GM19193 (cell line): ENCODE results near the gene AKR1B15.

Experiments
- POLR2A ChIP-seq: IDR thresholded peaks from 4 replicates; pipeline ENCODE4 v1.6.1; 2011; ENCODE audit not compliant: insufficient read depth, insufficient read length; ENCODE audit errors: extremely low read depth

The AKR1B15 gene

DNA sequence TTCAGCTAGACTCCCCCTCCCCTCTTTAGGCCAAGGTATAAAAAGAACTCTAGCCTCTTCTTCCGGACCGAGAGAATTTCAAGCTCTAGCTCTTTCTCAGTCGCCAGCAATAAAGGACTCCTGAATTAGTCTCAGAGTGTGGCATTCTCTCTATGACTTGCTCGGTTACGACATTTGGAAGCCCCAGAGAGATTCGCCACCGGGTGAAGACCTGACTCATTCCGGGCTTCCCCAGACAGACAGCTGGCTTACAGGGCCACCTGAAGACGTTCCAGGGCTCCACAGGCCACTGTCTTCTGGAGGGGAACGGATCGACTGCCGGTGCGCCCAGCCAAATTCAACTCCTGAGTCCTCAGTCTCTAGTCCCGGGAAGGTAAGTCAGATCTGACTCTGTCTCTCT is at the start of gene AKR1B15:
TSS of gene AKR1B15 (plus strand) at position 234 of the 400 bp plus-strand sequence. CDS start 15,510 bp downstream, outside the sequence.
- TF ChIP-seq POLR2A: no peak

DNA sequence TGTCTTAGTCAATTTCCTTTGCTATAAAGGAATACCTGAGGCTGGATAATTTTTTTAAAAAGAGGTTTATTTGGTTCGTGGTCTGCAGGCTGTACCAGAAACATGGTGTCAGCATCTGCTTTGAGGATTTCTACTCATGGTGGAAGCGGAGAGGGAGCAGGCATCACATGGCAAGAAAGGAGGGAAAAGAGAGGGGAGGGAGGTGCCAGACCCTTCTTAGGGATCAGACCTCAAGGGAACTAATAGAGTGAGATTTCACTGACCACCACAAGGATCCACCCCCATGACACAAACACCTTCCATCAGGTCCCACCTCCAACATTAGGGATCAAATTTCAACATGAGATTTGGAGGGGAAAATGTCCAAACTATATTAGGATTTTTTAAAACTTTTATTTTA is 48.5 kb upstream of the AKR1B15 start:
- no peak for TF ChIP-seq POLR2A

DNA sequence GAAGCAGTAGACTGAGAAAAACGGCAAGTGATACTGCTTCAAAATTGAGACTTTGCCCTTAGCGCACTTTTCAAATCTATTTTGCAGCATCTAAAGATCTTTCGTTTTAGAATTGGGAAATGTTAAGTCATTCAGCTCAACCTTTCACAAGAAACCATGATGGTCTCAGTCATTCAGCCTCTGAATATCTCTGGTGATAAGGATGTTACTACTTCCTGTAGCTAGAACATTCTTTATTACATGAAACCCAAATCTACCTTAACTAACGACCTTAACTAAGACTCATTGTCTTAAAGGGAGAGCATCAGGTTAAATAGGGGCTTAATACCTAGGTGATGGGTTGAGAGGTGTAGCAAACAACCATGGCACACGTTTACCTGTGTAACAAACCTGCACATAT is 47.9 kb upstream of the AKR1B15 start:
- no peak for TF ChIP-seq POLR2A

DNA sequence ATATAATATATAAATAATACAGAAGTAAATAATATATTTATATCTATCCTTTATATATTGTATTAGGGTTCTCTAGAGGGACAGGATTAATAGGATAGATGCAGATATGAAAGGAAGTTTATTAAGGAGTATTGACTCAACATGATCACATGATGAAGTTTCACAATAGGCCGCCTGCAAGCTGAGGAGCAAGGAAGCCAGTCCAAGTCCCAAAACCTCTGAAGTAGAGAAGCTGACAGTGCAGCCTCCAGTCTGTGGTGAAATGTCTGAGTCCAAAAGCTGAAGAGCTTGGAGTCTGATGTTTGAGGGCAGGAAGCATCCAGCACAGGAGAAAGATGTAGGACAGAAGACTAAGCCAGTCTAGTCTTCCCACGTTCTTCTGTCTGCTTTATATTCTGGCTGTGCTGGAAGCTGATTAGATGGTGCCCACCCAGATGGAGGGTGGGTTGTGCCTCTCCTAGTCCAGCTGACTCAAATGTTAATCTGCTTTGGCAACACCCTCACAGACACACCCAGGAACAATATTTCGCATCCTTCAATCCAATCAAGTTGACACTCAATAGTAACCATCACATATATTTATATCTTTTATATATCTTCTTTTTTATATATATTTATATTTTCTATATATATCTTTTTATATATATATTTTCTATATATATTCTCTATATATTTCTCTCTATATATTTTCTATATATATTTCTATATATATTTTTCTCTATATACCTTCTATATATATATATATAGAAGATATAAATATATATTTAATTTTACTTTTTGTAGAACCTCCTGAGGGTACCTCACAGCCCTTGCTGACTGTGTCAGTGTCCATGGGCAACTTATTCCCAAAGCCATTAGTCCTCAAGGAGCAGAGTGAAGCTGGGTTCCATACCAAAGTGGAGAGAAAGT is 46.2 kb upstream of the AKR1B15 start:
- TF ChIP-seq POLR2A: no peak

DNA sequence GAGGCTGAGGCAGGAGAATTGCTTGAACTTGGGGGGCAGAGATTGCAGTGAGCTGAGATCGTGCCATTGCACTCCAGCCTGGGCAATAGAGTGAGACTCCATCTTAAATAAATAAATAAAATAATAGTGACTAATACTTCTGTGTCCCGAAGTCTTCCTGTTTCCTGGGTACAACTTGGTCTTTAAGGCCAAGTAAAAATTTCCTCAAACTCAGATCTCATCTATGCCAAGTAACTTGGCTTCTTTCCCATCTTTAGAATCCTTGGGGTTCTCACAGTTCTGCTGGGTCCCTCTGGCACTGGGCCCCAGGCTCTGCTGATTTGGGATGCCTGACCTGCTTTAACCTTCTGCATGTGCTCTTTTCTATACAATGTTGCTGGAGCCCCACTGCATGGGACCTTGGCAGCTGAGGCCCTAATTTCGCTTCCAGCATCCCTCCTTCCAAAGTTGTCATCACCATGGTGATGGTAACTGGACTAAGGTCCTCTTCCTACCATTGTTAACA is 44.2 kb upstream of the AKR1B15 start:
- TF ChIP-seq POLR2A: no peak

DNA sequence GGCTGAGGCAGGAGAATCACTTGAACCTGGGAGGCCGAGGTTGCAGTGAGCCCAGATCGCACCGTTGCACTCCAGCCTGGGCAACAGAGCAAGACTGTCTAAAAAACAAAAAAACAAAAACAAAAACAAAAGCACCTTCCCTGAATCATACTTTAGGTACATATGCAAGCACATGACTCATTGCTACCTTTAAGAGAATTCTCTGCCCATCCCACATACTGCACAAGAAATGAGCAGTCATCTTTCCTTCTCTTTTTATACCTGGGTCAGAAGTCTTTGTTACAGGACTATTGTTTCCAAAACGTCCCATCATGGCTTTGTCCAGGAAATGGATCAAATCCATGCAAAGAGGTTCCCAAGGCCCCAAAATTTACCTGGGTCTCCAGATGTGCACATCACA is 43.1 kb upstream of the AKR1B15 start:
- no peak for TF ChIP-seq POLR2A

DNA sequence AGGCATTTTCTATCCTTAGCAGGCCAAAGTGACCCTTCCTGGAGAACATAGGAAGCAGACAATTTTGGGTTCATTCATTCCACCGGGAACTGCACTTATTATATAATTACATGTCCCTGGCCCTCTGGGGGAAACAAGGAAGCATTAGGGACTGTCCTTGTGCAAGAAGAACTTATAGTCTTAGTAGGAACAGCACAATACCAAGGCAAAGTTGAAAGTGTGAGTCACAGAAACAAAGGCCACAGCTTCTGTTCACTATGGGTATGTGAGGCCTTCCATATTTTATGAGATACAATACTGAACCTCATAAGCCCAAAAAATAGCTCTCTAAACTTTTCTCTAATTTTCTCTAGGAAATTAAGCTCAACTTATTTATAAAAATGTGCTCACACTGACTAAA is 39.9 kb upstream of the AKR1B15 start:
- TF ChIP-seq POLR2A: no peak

DNA sequence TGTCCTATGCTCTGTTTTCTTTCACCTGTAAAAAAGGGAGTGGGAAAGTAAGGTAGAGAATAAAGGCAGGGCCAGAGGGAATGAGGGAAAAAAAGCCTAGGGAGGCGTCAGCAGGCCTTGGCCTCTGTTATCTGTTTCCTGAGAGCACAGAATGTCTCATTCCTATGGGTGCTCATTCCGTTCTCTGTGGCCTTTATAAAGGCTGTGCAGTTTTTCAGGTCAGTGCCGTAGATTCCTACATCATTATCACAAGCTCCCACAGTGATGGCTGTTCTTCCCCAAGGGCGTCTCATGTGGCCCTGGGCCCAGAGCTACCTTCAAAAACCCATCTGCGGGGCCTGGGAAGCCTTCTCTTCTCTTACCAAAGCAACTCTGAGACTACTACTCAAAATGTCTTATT is 38.3 kb upstream of the AKR1B15 start:
- no peak for TF ChIP-seq POLR2A

DNA sequence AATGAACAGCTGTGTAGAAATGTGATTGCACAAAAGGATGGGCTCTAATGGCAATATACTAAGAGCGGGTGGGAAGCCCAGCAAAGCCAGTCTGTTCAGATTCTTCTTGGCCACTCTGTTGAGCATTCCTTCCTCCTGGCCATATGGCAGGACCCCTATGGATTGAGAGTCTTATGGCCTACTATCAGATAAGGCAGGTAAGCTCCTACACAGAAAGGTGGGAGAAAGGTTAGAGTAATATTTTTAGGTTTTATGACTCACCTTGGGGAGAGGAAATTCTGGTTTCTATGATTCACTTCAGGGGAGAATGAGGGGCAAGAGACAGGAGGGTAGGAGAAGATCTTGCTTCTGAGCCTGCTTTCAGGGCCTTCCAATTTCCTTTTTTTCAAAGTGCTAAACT is 36.6 kb upstream of the AKR1B15 start:
- no peak for TF ChIP-seq POLR2A

DNA sequence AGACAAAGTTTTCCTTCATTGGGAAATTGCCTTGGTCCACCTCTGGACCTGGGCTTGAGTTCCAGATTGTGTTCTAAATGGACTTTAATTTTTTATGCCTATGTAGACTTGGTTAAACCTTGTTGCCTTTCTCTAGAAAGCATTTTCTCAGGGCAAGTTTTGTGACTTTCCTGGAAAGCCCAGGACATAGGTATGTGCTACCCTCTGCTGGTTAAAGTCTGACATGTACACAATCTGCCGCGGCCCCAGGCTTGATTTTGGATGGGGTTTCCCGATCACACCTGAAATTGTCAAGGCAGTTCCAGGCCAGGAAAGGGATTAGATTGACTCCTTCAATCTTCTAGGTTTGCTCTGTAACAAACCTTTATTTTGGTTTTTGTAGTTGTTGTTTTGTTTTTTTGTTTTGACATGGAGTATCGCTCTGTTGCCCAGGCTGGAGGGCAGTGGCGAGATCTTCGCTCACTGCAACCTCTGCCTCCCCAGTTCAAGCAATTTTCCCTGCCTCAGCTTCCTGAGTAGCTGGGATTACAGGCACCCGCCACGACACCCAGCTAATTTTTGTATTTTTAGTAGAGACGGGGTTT is 35.6 kb upstream of the AKR1B15 start:
- TF ChIP-seq POLR2A: no peak

DNA sequence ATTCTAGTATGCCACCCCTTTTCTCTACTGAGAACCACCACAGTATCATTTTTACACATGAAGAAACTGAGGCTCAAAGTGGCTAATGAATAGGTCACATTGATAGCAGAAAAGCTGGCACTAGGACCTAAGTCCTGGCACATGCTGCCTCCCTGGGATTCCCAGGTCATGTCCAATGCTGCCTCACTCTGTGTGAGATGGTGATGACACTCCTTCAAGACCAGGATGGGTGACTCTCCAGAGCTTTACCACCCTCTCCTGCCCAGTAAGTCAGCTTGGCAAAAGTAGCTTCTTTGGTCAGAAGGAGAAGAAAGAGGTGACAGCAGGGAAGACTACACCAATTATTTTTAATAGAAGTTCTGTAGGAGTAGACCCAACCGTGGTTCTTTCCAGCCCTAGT is 34.8 kb upstream of the AKR1B15 start:
- TF ChIP-seq POLR2A: no peak

DNA sequence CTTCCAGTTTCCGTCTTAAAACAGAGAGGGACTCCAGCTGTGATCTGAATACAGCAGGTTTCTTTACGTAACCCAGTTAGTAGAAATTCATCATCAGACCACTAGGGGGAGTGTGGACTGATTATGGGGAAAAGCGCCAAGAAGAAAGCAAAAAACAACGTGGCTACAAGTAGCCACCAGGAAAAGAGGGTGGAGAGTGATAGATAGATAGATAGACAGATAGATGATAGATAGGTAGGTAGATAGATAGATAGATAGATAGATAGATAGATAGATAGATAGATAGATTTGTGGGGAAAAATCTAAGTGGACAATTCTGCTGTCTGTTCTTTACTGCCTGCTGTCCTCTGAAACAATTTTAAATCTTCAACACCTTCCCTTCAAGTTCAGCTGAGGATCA is 34.2 kb upstream of the AKR1B15 start:
- TF ChIP-seq POLR2A: no peak

DNA sequence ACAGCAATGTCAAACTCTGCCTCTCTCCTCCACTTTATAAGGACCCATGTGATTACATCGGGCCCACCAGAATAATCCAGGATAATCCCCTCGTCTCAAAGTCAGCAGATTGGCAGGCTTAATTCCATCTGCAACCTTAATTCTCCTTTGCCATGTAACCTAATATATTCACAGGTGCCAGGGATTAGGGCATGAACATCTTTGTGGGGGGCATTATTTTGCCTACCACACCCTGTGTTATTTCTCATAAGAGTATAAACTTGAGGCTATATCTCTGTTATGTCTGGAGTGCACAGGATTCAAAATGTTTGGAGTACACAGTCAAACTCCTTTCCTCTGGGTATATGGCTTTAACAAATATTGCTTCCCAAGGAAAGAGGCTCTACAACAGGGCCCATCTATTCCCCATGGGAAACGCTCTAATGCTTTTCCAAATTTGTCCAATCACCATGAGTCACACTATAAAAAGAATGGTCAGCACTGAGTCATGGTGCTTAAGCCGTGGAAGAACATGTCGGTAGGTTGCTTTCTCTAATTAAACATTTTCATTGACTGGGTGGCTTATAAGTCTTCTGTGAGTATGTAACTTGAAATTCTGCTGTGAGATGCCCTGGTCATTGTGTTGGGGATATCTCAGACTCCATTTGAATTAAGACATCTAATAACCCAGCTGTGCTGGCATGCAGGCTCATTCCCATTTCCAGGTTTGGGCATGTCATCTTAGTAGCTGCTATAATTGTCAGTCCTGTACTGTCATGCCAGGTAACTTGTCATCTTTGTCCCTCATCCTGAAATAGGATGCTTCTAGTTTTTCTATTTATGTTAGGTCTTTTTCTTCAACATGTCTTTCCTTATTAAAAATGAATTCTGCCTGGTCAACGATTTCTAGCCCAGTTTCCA is 33.1 kb upstream of the AKR1B15 start:
- TF ChIP-seq POLR2A: no peak

DNA sequence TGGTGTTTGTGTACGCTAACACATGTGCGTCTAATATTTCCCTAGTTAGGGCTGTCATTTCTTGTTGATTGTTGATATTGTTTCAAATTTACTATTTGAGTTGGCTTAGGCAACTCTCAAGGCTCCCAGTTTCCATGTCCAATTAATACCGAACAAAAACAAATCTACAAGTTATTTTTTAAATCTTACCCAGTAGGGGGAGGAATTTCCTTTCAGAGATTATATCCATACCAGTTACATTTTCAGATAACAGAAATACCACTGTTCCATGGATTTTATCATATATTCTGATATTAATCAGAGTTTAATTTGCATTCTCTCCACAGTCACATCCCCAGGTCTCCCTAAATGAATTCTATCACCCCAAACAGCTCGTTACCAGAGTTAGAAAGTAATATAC is 28.8 kb upstream of the AKR1B15 start:
- no peak for TF ChIP-seq POLR2A

DNA sequence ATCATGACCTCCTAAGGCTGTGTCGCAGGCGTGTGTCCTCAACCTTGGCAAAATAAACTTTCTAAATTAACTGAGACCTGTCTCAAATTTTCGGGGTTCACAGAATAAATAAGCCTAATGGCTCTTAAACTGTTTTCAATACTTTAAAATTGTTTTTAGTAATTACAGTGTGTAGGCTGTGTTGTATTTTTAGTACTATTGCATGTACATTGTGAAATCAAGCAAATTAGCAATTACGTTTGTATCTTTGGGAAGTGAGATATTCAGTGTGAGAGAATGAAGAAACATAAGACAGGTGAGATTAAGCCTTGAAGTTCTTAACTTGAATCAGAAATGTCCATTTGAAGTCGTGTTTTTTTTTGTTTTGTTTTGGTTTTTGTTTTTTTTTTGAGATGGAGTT is 26.3 kb upstream of the AKR1B15 start:
- no peak for TF ChIP-seq POLR2A

DNA sequence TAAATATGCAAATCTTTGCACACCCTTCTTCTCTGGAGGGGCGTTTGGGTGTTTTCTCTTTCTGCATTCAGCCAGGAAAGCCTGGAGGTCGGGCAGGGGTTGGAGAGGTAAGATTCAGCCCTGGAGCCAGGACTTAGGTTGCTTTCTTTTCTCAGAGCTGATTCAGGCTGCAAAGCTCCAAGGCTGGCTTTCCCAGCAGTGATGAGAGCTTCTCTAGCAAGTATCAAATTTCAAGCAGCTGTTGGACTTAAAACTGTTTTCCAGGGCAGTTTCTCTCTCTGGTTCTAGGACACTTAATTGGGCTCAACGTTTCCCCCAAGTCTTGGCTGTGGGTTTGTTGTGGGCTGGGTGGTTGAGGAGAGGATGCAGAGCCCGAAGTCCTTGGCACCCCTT is 20.9 kb upstream of the AKR1B15 start:
- no peak for TF ChIP-seq POLR2A

DNA sequence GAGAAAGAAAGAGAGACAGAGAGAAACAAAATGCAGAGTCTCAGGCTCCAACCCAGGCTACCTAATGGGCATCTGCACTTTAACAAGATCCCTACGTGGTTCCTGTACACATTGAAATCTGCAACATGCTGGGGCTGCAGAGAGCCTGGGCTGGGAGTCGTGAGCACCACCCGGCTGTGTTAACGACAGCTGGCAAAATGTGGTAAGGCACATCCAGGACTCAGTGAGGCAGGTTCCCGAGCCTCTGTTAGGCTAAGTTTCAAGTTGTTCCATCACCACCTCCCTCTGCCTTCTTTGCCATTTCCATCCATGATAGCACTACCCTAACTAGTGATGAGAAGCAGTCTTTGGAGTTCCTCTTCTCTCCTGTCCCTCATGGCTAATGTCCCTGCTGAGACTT is 20.2 kb upstream of the AKR1B15 start:
- TF ChIP-seq POLR2A: no peak
